ENCODE data around the gene ACSF2. TPM values are rescaled to one million over a fixed set of nuclear protein-coding genes. Genes with fewer than 3 reads are reported as not detected.
A peak's percentile ranks its signal among the peaks of the same experiment; 100 is the strongest.

ACSF2 gene
- total RNA-seq, 1 donor from 2014 or later: 70.4 TPM

DNA sequence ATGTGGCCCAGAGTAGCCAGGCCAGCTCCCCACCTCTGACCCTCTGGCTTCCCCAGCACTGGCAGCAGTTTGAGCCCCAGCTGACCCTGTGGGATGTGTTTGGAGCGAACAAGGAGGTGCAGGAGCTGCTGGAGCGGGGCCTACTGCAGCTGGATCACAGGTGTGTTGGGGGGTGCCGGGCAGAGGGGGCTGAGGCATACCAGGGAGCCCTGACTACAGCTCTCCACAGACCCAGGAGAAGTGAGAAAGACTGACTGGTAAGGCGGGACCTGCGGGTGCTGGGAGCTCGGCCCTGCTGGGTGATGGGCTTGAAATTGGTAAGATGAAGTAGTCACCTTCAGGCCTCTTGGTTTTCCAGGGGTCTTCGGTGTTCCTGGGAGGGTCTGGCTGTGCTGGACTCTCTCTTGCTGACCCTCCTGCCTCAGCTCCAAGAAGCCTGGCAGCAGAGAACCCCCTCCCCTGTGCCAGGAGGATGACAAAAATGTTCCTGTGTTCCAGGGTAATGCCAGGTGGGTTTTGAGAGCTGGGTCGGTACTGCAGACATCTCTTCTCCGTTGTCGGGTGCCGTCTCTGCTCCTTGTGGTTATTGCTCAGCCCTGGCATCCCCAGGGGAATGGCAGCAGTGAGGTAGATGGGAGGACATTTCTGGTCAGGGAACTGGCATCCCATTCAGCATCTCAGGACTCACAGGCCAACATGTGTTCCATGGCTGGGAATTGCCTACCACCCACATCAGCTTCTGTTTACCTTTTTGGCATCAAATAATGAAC lies 58.6 kb downstream of the ACSF2 start:
- H3K9me3 ChIP-seq: no peaks in the 10 kb centered on the region
- H3K4me3 ChIP-seq: no peak overlapping the region
- TF ChIP-seq, protein P1, sequence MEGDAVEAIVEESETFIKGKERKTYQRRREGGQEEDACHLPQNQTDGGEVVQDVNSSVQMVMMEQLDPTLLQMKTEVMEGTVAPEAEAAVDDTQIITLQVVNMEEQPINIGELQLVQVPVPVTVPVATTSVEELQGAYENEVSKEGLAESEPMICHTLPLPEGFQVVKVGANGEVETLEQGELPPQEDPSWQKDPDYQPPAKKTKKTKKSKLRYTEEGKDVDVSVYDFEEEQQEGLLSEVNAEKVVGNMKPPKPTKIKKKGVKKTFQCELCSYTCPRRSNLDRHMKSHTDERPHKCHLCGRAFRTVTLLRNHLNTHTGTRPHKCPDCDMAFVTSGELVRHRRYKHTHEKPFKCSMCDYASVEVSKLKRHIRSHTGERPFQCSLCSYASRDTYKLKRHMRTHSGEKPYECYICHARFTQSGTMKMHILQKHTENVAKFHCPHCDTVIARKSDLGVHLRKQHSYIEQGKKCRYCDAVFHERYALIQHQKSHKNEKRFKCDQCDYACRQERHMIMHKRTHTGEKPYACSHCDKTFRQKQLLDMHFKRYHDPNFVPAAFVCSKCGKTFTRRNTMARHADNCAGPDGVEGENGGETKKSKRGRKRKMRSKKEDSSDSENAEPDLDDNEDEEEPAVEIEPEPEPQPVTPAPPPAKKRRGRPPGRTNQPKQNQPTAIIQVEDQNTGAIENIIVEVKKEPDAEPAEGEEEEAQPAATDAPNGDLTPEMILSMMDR (IDR thresholded peaks at IDR 0.05): no peak
- intact Hi-C loops (cut with DNase I): no loop called here
- peaks cover 55% of the 10 kb centered on the region for H3K36me3 ChIP-seq
- no peak overlapping the region for H3K27ac ChIP-seq
- DNase-seq: peak; percentile 21
- ATAC-seq: no peak
- no peaks in the 10 kb centered on the region for H3K27me3 ChIP-seq (ENCODE audit: low read depth)
- H3K4me1 ChIP-seq: peaks cover 27% of the 10 kb centered on the region

- peaks cover 41% of the 10 kb centered on the region for H3K36me3 ChIP-seq
- no peaks in the 10 kb centered on the region for H3K9me3 ChIP-seq
- no peak overlapping the region for H3K27ac ChIP-seq
- H3K4me3 ChIP-seq: no peak overlapping the region
- ATAC-seq (no peak), DNase-seq (no peak)
- intact Hi-C loops (cut with DNase I): no loop called here
- H3K4me1 ChIP-seq: peaks cover 10% of the 10 kb centered on the region
- TF ChIP-seq, protein P1 (IDR thresholded peaks at IDR 0.05): no peak
- no peaks in the 10 kb centered on the region for H3K27me3 ChIP-seq (ENCODE audit: low read depth)
These were observed 61.4 kb downstream of the ACSF2 start for GRCh38 chr17:50487213-50488096.

- ATAC-seq: no peak
- intact Hi-C loops (cut with DNase I): no loop called here
These were observed 62.9 kb downstream of the ACSF2 start for GRCh38 chr17:50488880-50489279.

DNA sequence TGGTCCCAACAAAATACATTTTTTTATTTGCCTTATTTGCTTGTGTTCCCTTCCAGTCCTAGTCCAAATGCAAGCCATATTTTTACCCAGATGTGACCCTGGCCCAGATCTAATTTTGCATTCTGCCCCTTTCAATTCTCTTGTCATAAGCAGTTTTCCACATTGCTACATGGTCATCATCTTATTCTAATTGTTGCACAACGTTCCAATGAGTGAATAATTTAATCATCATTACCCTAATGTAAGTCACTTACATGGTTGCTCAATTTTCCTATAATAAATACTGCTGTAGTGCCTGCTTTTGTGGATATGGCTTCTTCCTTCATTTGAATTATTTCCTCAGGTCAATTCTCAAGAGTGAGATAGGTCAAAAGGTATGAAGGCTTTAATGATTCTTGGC lies 65.5 kb downstream of the ACSF2 start:
- no peak for ATAC-seq
- intact Hi-C loops (cut with DNase I): no loop called here

More at GRCh38 chr17:50488880-50489279, 62.9 kb downstream of the ACSF2 start:
- H3K27ac ChIP-seq: no peak overlapping the region
- H3K36me3 ChIP-seq: peaks cover 32% of the 10 kb centered on the region
- TF ChIP-seq, protein P1 (IDR thresholded peaks at IDR 0.05): no peak
- H3K27me3 ChIP-seq (ENCODE audit: low read depth): no peaks in the 10 kb centered on the region
- H3K4me3 ChIP-seq: no peak overlapping the region
- no peak for DNase-seq
- H3K9me3 ChIP-seq: no peaks in the 10 kb centered on the region
- no peaks in the 10 kb centered on the region for H3K4me1 ChIP-seq

GRCh38 chr17:50492214-50492613 lies 66.2 kb downstream of the ACSF2 start:
- Histone ChIP-seq H3K9me3 (no peaks in the 10 kb centered on the region), H3K27ac (no peak overlapping the region), H3K27me3 (ENCODE audit: low read depth) (no peaks in the 10 kb centered on the region), H3K4me3 (no peak overlapping the region), H3K36me3 (peaks cover 7% of the 10 kb centered on the region), H3K4me1 (no peaks in the 10 kb centered on the region)
- ATAC-seq (no peak), DNase-seq (no peak)
- intact Hi-C loops (cut with DNase I): no loop called here
- TF ChIP-seq, protein P1 (IDR thresholded peaks at IDR 0.05): no peak

More for the DNA sequence above, 65.5 kb downstream of the ACSF2 start:
- TF ChIP-seq, protein P1 (IDR thresholded peaks at IDR 0.05): no peak
- H3K36me3 ChIP-seq: peaks cover 7% of the 10 kb centered on the region
- H3K4me1 ChIP-seq: no peaks in the 10 kb centered on the region
- DNase-seq: no peak
- H3K27ac ChIP-seq: no peak overlapping the region
- no peak overlapping the region for H3K4me3 ChIP-seq
- H3K9me3 ChIP-seq: no peaks in the 10 kb centered on the region
- no peaks in the 10 kb centered on the region for H3K27me3 ChIP-seq (ENCODE audit: low read depth)

All from lower lobe of right lung (tissue), 2 donors.